Gastroesophageal sphincter (tissue), 4 donors: Measurements from ENCODE around the gene ARMC7. TPM values are rescaled to one million over a fixed set of nuclear protein-coding genes. Genes with fewer than 3 reads are reported as not detected.

Source experiments
- ATAC-seq: fragments of 150-250 bp; one replicate; pipeline ENCODE4 v1.9.1; 2016; ENCODE audit warnings: mild to moderate bottlenecking, moderate library complexity
- H3K27ac ChIP-seq, 4 donors: fragments of 200-600 bp; sonication (generic) in 3 of 4; 1 replicate in 3 of 4; 2 replicates in 1 of 4; pipeline ENCODE4 v1.5.1; 2016 to 2019
- H3K27me3 ChIP-seq: fragments of 200-600 bp; sonication (generic); one replicate; pipeline ENCODE4 v1.5.1; 2019
- H3K36me3 ChIP-seq, 2 donors: fragments of 200-600 bp; sonication (generic); one replicate each; pipeline ENCODE4 v1.5.1; 2019; ENCODE audit warnings: control low read depth in 1 of 2
- H3K4me1 ChIP-seq, 3 donors: fragments of 200-600 bp; sonication (generic); 1 replicate in 2 of 3; 2 replicates in 1 of 3; pipeline ENCODE4 v1.5.1; 2016 to 2019; ENCODE audit warnings: control low read depth in 2 of 3
- H3K4me3 ChIP-seq, 2 donors: fragments of 200-600 bp; sonication (generic); one replicate each; pipeline ENCODE4 v1.5.1; 2019; ENCODE audit warnings: mild to moderate bottlenecking in 1 of 2, moderate library complexity in 1 of 2
- H3K9me3 ChIP-seq, 3 donors: fragments of 200-600 bp; sonication (generic); one replicate each; pipeline ENCODE4 v1.5.1; 2017 to 2019; ENCODE audit warnings: control low read depth in 2 of 3
- CTCF ChIP-seq, 4 experiments: fragments of 200-600 bp in 2 of 4; fragments of 450-650 bp in 2 of 4; sonication (generic) in 1 of 4; IDR thresholded peaks; one replicate each; pipeline ENCODE4 v1.5.1; 2017 to 2019; ENCODE audit warnings: antibody characterized with exemption in 4 of 4, mild to moderate bottlenecking in 2 of 4, moderate library complexity in 2 of 4
- EP300 ChIP-seq: sonication (generic); formaldehyde crosslinking; IDR thresholded peaks from one replicate; pipeline ENCODE4 v1.6.1; 2017; ENCODE audit warnings: antibody characterized with exemption, mild to moderate bottlenecking
- POLR2A ChIP-seq, 2 donors: fragments of 450-650 bp; IDR thresholded peaks; one replicate each; pipeline ENCODE4 v1.6.1; 2017; ENCODE audit warnings: antibody characterized with exemption in 2 of 2, mild to moderate bottlenecking in 2 of 2, moderate library complexity in 1 of 2
- POLR2AphosphoS5 ChIP-seq: sonication (generic); formaldehyde crosslinking; IDR thresholded peaks from one replicate; pipeline ENCODE4 v1.6.1; 2017; ENCODE audit warnings: antibody characterized with exemption
- WGBS, 2 donors: methylation state at CpG; one replicate each; pipeline ENCODE4 v1.1.5; 2018; ENCODE audit warnings: low coverage in 1 of 2; 5-methylcytosine and 5-hydroxymethylcytosine counted together
- total RNA-seq, 4 donors: library from RNA; depleted of rRNA; stranded (reverse); fragments of >200 nt; gene quantifications; one replicate each; pipeline ENCODE4 v1.1.0, GENCODE V29; 2016

The ARMC7 gene
- total RNA-seq, 4 donors from 2014 or later: 2.4 to 6.1 (median 3.9) TPM

- Histone ChIP-seq H3K4me3 (no peak overlapping the region), H3K36me3 (peaks cover 0 to 48% of the 10 kb centered on the region in 2 donors), H3K27ac (no peak overlapping the region), H3K27me3 (no peaks in the 10 kb centered on the region), H3K4me1 (no peaks in the 10 kb centered on the region), H3K9me3 (no peaks in the 10 kb centered on the region)
- TF ChIP-seq POLR2A (IDR thresholded peaks at IDR 0.05) (no peak), CTCF (IDR thresholded peaks at IDR 0.05) (no peak), EP300 (no peak), POLR2AphosphoS5 (no peak)
- 81 to 83% methylated on average over 10 to 13 of the region's 13 CpGs for WGBS, 2 donors
- no peak for ATAC-seq
Measured at GRCh38 chr17:75142236-75142971, 32.6 kb downstream of the ARMC7 start.

GRCh38 chr17:75144816-75145512 is 35.2 kb downstream of the ARMC7 start:
- no peak for ATAC-seq
- H3K4me3 ChIP-seq: no peak overlapping the region
- H3K4me1 ChIP-seq: no peaks in the 10 kb centered on the region
- WGBS, 2 donors: 92 to 93% methylated on average over 9 of the region's 11 CpGs
- TF ChIP-seq POLR2A (IDR thresholded peaks at IDR 0.05) (no peak), EP300 (no peak)
- no peak overlapping the region for H3K27ac ChIP-seq
- no peaks in the 10 kb centered on the region for H3K9me3 ChIP-seq
- H3K27me3 ChIP-seq: no peaks in the 10 kb centered on the region
- H3K36me3 ChIP-seq: peaks cover 0 to 54% of the 10 kb centered on the region in 2 donors

- TF ChIP-seq POLR2AphosphoS5: no peak
- no peak for TF ChIP-seq POLR2A (IDR thresholded peaks at IDR 0.05)
- TF ChIP-seq CTCF (IDR thresholded peaks at IDR 0.05): no peak
- TF ChIP-seq EP300: no peak
- Histone ChIP-seq H3K27me3 (no peaks in the 10 kb centered on the region), H3K27ac (no peak overlapping the region), H3K4me3 (no peak overlapping the region), H3K36me3 (peaks cover 0 to 43% of the 10 kb centered on the region in 2 donors), H3K9me3 (no peaks in the 10 kb centered on the region), H3K4me1 (no peaks in the 10 kb centered on the region)
- 70 to 96% methylated on average over 3 of the region's 3 CpGs for WGBS, 2 donors
- ATAC-seq: no peak
Measured at GRCh38 chr17:75146592-75146991, 36.8 kb downstream of the ARMC7 start.

- WGBS, 2 donors: 83 to 87% methylated on average over 3 to 6 of the region's 6 CpGs
- no peak overlapping the region for H3K27ac ChIP-seq
- no peaks in the 10 kb centered on the region for H3K9me3 ChIP-seq
- peaks cover 0 to 5% (median under 1%) of the 10 kb centered on the region in 3 donors for H3K4me1 ChIP-seq
- no peaks in the 10 kb centered on the region for H3K27me3 ChIP-seq
- ATAC-seq: no peak
- H3K4me3 ChIP-seq: no peak overlapping the region
- peaks cover 0 to 39% of the 10 kb centered on the region in 2 donors for H3K36me3 ChIP-seq
- TF ChIP-seq POLR2AphosphoS5 (no peak), POLR2A (IDR thresholded peaks at IDR 0.05) (no peak), CTCF (IDR thresholded peaks at IDR 0.05) (no peak), EP300 (no peak)
Measured at GRCh38 chr17:75147878-75148546, 38.2 kb downstream of the ARMC7 start.

GRCh38 chr17:75151930-75152329 is 42.2 kb downstream of the ARMC7 start:
- WGBS, 2 donors: 92 to 96% methylated on average over 6 of the region's 6 CpGs
- no peak for TF ChIP-seq POLR2AphosphoS5
- no peak for TF ChIP-seq POLR2A (IDR thresholded peaks at IDR 0.05)
- TF ChIP-seq CTCF (IDR thresholded peaks at IDR 0.05): no peak
- TF ChIP-seq EP300: no peak
- no peaks in the 10 kb centered on the region for H3K9me3 ChIP-seq
- no peak overlapping the region for H3K4me3 ChIP-seq
- H3K36me3 ChIP-seq: peaks cover 0 to 15% of the 10 kb centered on the region in 2 donors
- H3K4me1 ChIP-seq: peaks cover 0 to 22% (median 6%) of the 10 kb centered on the region in 3 donors
- ATAC-seq: no peak
- no peak overlapping the region for H3K27ac ChIP-seq
- no peaks in the 10 kb centered on the region for H3K27me3 ChIP-seq
